DND-41 (cell line): ENCODE results near the gene CARF.

Experiments
- ATAC-seq: fragments of 200-7000 bp; cut with Tn5 transposase; 3 replicates; pipeline ENCODE4 v1.9.1; 2021; ENCODE audit warnings: low read depth; ENCODE audit not compliant: insufficient read depth
- DNase-seq: peaks from one replicate; pipeline ENCODE4 v3.0.0-alpha.2; 2020
- H2AFZ ChIP-seq: 2 replicates; pipeline ENCODE4 v1.6.0; 2012; ENCODE audit warnings: low read depth, low read length
- H3K27ac ChIP-seq: 2 replicates; pipeline ENCODE4 v1.5.1; 2012; ENCODE audit warnings: low read length, inconsistent platforms
- H3K27me3 ChIP-seq: fragments of 200-600 bp; sonication (generic); 2 replicates; pipeline ENCODE4 v1.6.0; 2012; ENCODE audit warnings: low read length, mild to moderate bottlenecking, inconsistent platforms; ENCODE audit not compliant: insufficient read depth, poor library complexity
- H3K36me3 ChIP-seq: 2 replicates; pipeline ENCODE4 v1.5.1; 2012; ENCODE audit warnings: low read length, inconsistent platforms; ENCODE audit not compliant: insufficient read depth
- H3K4me1 ChIP-seq: 2 replicates; pipeline ENCODE4 v1.5.1; 2012; ENCODE audit warnings: mild to moderate bottlenecking, low read length; ENCODE audit not compliant: insufficient read depth
- H3K4me2 ChIP-seq: 2 replicates; pipeline ENCODE4 v1.6.0; 2012; ENCODE audit warnings: mild to moderate bottlenecking, moderate library complexity, low read length, inconsistent platforms; ENCODE audit not compliant: insufficient read depth
- H3K4me3 ChIP-seq, 2 experiments: fragments of 200-600 bp in 1 of 2; shearing (Covaris generic) in 1 of 2; 2 replicates each; pipeline ENCODE4 v1.5.1; 2012 to 2016; ENCODE audit warnings: inconsistent platforms in 2 of 2, low read length in 2 of 2, mild to moderate bottlenecking in 2 of 2, low read depth in 1 of 2, moderate library complexity in 1 of 2
- H3K79me2 ChIP-seq: 2 replicates; pipeline ENCODE4 v1.6.0; 2012; ENCODE audit warnings: low read length, inconsistent platforms; ENCODE audit not compliant: insufficient read depth
- H3K9ac ChIP-seq: 2 replicates; pipeline ENCODE4 v1.6.0; 2012; ENCODE audit warnings: low read depth, mild to moderate bottlenecking, inconsistent platforms, low read length, moderate library complexity
- H3K9me3 ChIP-seq: 2 replicates; pipeline ENCODE4 v1.5.1; 2012; ENCODE audit warnings: low read length, moderate library complexity, mild to moderate bottlenecking, inconsistent platforms; ENCODE audit not compliant: insufficient read depth, severe bottlenecking
- H4K20me1 ChIP-seq: 2 replicates; pipeline ENCODE4 v1.6.0; 2012; ENCODE audit warnings: low read length; ENCODE audit not compliant: insufficient read depth
- EZH2 ChIP-seq: IDR thresholded peaks from 3 replicates; pipeline ENCODE4 v1.6.1; 2012; ENCODE audit warnings: borderline replicate concordance, low read depth, mild to moderate bottlenecking, moderate library complexity, low read length, inconsistent platforms; ENCODE audit not compliant: severe bottlenecking
- TF ChIP-seq, protein P1 (sequence below): IDR thresholded peaks from 2 replicates; pipeline ENCODE4 v1.5.1; 2012; ENCODE audit warnings: borderline replicate concordance, low read length, moderate library complexity, mild to moderate bottlenecking; ENCODE audit not compliant: poor library complexity, severe bottlenecking; ENCODE audit errors: extremely low read depth

CARF gene

DNA sequence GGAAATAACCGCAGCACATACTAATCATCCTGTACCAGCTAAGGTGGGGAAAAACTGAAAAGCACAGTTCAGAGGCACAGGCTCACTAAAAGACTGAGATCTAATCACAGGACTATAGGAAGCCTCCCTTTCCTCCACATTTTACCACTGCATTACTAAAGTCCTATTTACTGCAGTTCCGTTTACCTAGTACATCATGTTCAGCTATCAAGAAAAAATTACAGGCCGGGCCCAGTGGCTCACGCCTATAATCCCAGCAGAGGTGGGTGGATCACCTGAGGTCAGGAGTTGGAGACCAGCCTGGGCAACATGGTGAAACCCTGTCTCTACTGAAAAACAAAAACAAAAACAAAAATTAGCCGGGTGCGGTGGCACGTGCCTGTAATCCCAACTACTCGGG is 91.6 kb downstream of the CARF start:
- H3K9me3 ChIP-seq: no peaks in the 10 kb centered on the region
- TF ChIP-seq, protein P1, sequence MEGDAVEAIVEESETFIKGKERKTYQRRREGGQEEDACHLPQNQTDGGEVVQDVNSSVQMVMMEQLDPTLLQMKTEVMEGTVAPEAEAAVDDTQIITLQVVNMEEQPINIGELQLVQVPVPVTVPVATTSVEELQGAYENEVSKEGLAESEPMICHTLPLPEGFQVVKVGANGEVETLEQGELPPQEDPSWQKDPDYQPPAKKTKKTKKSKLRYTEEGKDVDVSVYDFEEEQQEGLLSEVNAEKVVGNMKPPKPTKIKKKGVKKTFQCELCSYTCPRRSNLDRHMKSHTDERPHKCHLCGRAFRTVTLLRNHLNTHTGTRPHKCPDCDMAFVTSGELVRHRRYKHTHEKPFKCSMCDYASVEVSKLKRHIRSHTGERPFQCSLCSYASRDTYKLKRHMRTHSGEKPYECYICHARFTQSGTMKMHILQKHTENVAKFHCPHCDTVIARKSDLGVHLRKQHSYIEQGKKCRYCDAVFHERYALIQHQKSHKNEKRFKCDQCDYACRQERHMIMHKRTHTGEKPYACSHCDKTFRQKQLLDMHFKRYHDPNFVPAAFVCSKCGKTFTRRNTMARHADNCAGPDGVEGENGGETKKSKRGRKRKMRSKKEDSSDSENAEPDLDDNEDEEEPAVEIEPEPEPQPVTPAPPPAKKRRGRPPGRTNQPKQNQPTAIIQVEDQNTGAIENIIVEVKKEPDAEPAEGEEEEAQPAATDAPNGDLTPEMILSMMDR: no peak
- no peak for TF ChIP-seq EZH2
- ATAC-seq: no peak
- H3K27ac ChIP-seq: no peak overlapping the region
- no peaks in the 10 kb centered on the region for H3K36me3 ChIP-seq
- no peak overlapping the region for H3K4me2 ChIP-seq
- no peak for DNase-seq
- no peak overlapping the region for H3K9ac ChIP-seq
- no peaks in the 10 kb centered on the region for H3K27me3 ChIP-seq
- H4K20me1 ChIP-seq: no peaks in the 10 kb centered on the region
- no peaks in the 10 kb centered on the region for H3K79me2 ChIP-seq
- no peak overlapping the region for H2AFZ ChIP-seq
- no peak overlapping the region for H3K4me3 ChIP-seq
- H3K4me1 ChIP-seq: no peaks in the 10 kb centered on the region

DNA sequence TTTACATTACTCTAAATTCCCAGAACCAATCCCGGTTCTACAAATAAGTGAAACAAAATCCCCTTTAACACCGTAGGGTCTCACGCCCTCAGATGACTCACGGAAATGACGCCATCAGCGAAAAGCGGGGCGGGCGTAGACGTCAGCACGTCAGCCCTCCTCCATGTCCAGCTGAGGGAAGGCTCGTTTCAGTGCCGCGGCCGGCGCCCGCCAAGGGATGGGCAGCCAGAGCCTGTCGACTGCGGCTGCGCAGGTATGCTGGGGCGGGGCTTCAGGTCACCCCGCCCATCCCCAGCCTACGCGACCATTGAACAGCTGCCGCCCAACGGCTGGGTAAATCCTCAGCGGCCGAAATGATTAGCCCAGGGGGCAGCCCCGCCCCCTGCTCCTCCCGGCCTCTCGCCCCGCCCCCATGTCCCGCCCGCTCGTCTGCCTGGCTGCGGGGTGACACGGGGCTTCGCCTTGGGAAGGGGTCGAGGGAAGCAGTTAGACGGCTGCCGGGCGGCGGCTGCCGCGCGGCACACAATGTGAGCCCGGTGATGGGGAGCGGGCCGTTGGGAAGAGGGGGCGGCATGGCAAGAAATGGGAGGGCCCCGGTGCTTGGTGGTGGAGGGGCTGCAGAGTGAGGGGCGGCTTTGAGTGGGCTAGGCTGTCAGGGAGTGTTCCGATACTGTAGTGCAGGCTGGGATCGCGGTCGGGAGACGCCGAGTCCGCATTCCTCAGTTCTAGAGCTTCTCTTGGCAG is 102.6 kb downstream of the CARF start, which contains the start of gene NBEAL1:
TSS of gene NBEAL1 (plus strand) at position 420 of the 744 bp plus-strand sequence. CDS start 1,510 bp downstream, outside the sequence.
- no peaks in the 10 kb centered on the region for H4K20me1 ChIP-seq
- H3K27me3 ChIP-seq: no peaks in the 10 kb centered on the region
- peak within 1 kb of the TSS; percentile 92 for H2AFZ ChIP-seq
- peak within 1 kb of the TSS; percentile 67 for H3K9ac ChIP-seq
- no peak for TF ChIP-seq EZH2
- TF ChIP-seq, protein P1: no peak
- H3K36me3 ChIP-seq: no peaks in the 10 kb centered on the region
- peak within 1 kb of the TSS; percentile 83 for H3K4me2 ChIP-seq
- no peaks in the 10 kb centered on the region for H3K9me3 ChIP-seq
- H3K4me1 ChIP-seq: peaks cover 55% of the 10 kb centered on the region
- ATAC-seq (peak; percentile 91), DNase-seq (peak; percentile 96)
- 0 out of 2 replicates have a peak, but pooled peaks cover 2% of the 10 kb centered on the region for H3K79me2 ChIP-seq
- H3K4me3 ChIP-seq: peak within 1 kb of the TSS; percentile 50 to 82
- H3K27ac ChIP-seq: peak within 1 kb of the TSS; percentile 69

DNA sequence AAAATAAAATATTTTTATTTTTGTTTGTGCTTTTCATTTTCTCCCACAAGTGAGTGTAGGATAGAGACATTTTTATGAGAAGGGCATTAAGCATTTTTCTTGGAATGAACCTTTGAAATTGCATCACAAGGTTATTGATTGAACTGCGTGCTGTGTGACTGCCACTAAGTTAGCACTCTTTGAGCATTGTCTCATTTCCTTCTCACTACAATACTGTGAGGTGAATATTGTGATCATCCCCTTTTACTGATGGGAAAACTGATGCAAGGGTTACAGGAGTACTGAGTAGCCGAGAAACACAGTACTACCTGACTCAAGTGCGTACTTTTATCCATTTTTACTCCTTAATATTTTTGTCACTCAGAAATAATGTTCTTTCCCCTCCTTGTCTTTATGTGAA is 104.6 kb downstream of the CARF start:
- H3K4me3 ChIP-seq: peak overlapping the region in 1 of 2 experiments; percentile 21; a peak in 2 of 4 replicates
- peak overlapping the region; percentile 36; the same call in 1 of the 2 replicates for H2AFZ ChIP-seq
- no peak for DNase-seq
- no peak overlapping the region for H3K27ac ChIP-seq
- H3K79me2 ChIP-seq: 0 out of 2 replicates have a peak, but pooled peaks cover 4% of the 10 kb centered on the region
- H4K20me1 ChIP-seq: no peaks in the 10 kb centered on the region
- peak overlapping the region; percentile 83 for H3K4me2 ChIP-seq
- H3K9me3 ChIP-seq: no peaks in the 10 kb centered on the region
- TF ChIP-seq, protein P1: no peak
- TF ChIP-seq EZH2: no peak
- ATAC-seq: no peak
- H3K4me1 ChIP-seq: peaks cover 55% of the 10 kb centered on the region
- H3K36me3 ChIP-seq: no peaks in the 10 kb centered on the region
- peak overlapping the region; percentile 33 for H3K9ac ChIP-seq
- no peaks in the 10 kb centered on the region for H3K27me3 ChIP-seq
